DMS53 treated with DMSO at 0.1 percent for 48 hours (cell line): ENCODE results near the gene PCBP2.
"Not testable (repeated sequence)": the region's sequence is repeated elsewhere in the genome, so short reads cannot be mapped to it uniquely, and the experiment has no call there.

Experiments used
- DNase-seq: peaks from one replicate; lab custom pipeline; 2025; ENCODE audit not compliant: unreplicated experiment; lab: John Stamatoyannopoulos, UW

Gene PCBP2

DNA sequence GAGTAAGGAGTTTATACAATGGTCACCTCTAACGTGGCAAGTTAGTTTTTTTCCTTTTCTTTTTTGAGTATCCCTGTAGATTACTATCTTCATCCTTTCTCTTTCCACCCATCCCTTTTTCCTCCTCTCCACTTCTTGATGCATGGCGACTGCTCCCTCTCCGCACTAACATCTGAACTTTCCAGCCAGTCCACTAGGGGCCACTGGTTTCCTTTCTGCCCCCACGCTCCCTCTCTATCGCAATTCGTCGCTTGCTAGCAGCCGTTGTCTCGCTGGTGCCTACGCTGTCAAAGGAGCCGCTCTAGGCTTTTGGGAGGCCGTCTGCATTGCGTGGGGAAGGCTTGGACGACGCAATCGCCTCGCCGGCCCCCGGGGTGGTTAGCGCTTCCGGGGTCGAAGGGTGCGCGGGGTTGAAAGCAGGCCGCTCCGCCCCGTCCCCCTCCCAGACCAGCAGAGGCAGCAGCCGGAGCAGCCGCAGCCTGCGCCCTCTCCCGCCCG lies at the start of gene PCBP2:
Gene PCBP2 (plus strand): TSS at position 442 of the 498 bp plus-strand sequence. CDS start 2,699 bp downstream, outside the sequence.
- peak; percentile 98 for DNase-seq

DNA sequence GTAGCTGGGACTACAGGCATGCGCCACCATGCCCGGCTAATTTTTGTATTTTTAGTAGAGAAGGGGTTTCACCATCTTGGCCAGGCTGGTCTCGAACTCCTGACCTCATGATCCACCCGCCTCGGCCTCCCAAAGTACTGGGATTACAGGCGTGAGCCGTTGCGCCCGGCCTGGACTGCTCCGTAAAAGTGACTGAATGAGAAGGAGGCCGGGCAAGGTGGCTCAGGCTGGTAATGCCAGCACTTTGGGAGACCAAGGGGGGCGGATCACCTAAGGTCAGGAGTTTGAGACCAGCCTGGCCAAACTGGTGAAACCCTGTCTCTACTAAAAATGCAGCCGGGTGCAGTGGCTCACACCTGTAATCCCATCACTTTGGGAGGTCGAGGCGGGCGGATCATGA lies 49.6 kb upstream of the PCBP2 start:
- not testable (repeated sequence) for DNase-seq

DNA sequence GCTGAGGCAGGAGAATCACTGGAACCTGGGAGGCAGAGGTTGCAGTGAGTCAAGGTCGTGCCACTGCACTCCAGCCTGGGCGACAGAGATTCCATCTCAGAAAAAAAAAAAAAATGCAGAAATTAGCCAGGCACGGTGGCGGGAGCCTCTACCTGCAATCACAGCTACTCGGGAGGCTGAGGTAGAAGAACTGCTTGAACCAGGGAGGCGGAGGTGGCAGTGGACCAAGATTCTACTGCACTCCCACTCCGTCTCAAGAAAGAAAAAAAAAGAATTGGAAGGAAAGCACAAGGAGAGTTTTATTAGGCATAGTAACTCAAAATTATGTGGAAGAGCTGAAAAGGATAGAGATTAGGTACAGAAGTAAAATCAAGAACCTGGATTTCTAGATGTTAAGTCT lies 49.0 kb upstream of the PCBP2 start:
- no peak for DNase-seq

DNA sequence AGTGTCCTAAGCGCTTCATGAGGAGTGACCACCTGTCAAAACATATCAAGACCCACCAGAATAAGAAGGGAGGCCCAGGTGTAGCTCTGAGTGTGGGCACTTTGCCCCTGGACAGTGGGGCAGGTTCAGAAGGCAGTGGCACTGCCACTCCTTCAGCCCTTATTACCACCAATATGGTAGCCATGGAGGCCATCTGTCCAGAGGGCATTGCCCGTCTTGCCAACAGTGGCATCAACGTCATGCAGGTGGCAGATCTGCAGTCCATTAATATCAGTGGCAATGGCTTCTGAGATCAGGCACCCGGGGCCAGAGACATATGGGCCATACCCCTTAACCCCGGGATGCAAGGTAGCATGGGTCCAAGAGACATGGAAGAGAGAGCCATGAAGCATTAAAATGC lies 41.0 kb upstream of the PCBP2 start:
- no peak for DNase-seq

DNA sequence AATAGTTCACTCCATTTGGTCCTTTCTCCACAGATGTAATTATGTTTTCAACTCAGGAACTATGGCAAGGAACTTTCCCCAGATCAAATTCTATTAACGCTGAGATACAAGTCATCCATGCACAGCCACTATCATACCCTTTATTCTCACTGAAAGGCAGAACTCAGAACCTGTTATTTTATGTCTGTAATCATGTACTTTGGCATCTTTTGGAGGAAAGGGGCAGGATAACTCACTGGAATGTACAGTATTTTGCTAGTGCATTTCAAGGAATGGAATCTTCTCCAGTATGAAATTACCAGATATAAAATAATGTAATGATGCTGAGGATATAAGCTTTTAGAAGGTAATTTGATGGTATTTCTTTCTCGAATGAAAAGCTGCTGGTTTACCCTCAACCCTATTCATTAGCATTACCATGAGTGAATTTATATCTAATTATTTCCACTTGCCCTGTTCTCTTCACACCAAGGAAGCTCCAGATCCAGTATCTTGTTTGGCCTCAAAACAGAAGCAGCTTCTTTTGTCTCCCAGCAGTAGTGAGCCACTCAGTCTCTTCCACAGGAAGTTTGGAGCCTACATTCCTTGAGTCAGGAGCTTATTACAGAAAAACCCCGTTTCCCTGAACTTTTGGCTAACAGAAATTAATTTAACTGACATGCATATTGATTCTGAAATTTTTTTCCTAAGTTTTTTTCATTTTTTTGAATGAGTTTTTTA lies 38.3 kb upstream of the PCBP2 start:
- DNase-seq = no peak

DNA sequence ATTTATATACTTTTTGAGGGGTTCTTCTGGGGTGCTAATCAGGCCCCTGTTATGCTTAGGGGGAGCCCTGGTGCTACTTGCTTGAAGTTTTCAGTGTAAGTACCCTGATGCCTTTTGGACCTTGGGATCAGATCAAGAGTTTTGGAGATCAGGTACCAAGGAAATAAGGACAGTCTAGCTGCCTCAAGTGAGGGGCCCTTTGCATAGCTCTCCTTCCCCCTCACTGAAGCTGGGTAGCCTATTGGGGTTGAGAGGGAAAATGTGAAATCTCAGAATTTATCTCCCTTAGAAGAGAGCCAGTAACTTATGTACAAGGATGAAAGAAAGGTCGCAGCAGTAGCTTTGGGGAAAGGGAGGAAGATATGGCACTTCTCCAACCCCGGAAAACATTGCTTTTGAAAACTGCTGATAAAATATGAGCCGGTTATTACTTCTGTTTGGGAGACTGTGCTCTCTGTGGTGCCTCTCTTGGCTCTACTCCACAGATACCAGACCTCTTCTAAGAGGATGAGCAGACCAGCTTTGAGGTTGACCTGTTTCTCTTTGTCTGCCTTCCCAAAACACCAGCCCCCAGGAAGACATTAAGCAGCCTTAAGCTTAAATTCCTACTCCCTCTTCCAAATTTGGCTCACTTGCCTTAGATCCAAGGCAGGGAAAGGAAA lies 37.0 kb upstream of the PCBP2 start:
- no peak for DNase-seq

DNA sequence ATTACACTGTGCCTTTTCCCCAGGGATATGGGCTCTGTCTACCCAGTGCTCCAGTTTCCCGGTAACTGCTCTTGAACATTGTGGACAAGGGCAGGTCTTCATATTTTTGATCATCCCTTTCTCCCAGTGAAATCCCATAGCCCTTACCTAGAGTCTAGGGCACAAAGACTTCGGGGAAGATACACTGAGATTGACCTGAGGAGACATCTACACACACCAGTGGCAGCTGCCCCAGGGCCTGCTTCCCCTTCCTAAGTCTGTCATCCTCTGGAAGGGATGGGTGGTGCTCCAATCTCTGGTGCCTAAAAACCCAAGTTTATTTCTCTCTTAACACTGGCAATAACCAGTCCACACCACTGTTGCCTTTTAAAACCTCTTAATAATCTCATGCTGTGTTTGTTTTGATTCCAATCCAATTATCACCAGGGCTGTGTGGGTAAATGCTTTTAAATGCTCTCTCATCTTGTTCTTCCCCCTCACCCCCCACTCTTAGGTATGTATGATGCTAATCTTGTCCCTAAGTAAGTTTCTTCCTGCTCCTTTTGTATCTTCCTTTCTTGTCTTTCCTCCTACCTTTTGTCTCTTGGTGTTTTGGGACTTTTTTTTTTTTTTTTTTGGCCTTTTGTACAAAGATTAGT lies 36.0 kb upstream of the PCBP2 start:
- not testable (repeated sequence) for DNase-seq

DNA sequence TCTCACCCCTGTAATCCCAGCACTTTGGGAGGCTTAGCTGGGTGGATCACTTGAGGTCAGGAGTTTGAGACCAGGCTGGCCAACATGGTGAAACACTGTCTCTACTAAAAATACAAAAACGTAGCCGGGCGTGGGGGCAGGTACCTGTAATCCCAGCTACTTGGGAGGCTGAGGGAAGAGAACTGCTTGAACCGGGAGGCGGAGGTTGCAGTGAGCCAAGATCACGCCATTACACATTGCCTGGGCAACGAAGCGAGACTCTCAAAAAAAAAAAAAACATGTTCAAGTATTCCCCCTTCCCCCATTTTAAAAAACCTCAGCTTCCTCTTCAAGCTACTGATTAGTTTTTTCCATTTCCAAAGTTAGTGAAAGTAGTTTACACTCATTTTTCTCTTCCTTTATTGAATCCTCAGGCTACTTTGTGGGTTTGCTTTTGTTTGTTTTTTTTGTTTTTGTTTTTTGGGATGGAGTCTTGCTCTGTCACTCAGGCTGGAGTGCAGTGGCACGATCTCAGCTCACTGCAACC lies 34.5 kb upstream of the PCBP2 start:
- DNase-seq = not testable (repeated sequence)

DNA sequence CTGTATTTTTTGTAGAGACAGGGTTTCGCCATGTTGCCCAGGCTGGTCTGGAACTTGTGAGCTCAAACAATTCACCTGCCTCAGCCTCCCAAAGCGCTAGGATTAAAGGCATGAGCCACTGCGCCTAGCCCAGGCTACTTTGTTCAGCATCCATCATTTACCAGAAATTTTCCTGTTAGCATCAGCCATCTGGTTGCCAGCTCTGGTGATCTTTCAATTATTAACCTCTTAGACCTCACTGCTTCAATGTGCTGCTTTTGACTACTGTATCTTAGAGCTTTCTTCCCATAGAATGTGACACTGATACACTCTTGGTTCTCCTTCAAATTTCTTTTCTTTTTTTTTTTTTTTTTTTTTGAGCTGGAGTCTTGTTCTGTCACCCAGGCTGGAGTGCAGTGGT lies 33.7 kb upstream of the PCBP2 start:
- DNase-seq = no peak

DNA sequence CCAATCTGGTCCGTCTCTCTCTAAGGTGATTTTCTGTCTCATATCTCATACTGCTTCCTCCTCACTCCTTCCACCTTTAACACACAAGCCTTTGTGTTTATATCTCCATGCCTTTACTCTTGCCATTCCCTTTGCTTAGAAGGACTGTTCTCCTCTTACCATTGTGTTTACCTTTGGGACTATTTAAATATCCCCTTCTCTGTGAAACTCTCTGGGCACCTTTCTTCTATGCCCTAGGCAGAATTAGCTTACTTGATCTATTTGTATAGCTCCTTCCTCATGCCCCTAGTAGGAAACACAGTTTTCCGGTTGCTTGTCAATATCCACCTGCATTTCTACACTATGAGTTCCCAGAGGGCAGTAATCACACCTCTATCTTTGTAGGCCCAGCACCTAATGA lies 32.1 kb upstream of the PCBP2 start:
- no peak for DNase-seq

DNA sequence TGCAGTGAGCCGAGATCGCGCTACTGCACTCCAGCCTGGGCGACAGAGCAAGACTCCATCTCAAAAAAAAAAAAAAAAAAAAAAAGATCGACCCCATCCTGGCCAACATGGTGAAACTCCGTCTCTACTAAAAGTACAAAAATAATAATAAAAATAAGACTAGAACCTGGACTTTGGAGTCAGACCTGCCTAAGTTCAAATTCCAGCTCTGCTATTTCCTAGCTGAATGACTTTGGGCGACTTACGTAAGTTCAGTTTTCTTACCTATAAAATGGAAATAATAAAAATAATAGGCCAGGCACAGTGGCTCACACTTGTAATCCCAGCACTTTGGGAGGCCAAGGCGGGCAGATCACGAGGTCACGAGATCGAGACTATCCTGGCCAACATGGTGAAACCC lies 29.7 kb upstream of the PCBP2 start:
- DNase-seq = not testable (repeated sequence)

DNA sequence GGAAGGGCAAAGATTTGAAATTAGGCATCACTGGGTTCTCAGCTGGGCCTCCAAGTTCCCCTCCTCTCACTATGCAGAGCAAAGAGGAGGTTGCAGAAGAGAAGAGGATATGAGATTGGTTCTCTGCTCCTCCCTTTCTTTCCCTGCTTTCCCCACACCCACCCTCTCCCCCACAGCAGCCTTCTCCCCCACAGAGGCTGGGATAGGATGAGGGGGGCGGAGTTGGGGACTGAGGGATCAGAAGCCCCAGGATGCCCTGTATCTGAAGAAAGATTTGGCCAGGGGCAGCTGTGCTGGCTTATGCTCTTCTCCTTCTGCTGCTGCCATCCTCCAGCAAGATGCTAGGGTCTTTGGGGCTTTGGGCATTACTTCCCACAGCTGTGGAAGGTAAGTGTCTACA lies 28.3 kb upstream of the PCBP2 start, which contains the start of gene AMHR2:
Gene AMHR2 (plus strand): TSS at position 259 of the 400 bp plus-strand sequence. CDS start 80 bp downstream, at position 339.
- DNase-seq = no peak

DNA sequence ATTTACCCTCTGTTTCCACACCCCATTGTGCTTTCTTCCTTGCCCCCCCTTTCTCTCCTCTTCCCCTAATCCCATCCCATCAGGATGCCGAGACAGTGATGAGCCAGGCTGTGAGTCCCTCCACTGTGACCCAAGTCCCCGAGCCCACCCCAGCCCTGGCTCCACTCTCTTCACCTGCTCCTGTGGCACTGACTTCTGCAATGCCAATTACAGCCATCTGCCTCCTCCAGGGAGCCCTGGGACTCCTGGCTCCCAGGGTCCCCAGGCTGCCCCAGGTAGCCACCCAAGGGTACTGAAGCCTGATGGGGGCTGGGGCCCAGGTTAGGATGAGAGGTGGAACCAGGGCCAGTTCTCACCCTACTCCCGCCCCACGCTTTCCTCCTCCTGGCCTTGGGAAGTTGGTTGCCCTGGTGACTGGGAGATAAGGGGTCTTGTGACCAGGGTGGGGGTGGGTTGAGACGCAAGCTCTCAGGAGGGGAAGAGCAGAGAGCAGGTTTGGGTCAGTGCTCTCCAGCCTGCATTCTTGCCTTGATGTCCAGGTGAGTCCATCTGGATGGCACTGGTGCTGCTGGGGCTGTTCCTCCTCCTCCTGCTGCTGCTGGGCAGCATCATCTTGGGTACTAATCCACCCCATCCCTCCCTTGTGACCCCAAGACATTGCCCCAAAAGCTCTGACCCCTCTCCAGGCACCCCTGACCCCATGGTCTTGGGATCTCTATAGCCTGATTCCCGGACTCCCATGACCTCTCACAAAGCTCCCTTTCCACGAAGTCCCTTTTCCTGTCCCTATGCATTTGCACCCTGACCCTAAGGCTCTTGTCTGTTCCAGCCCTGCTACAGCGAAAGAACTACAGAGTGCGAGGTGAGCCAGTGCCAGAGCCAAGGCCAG lies 27.0 kb upstream of the PCBP2 start:
- no peak for DNase-seq

DNA sequence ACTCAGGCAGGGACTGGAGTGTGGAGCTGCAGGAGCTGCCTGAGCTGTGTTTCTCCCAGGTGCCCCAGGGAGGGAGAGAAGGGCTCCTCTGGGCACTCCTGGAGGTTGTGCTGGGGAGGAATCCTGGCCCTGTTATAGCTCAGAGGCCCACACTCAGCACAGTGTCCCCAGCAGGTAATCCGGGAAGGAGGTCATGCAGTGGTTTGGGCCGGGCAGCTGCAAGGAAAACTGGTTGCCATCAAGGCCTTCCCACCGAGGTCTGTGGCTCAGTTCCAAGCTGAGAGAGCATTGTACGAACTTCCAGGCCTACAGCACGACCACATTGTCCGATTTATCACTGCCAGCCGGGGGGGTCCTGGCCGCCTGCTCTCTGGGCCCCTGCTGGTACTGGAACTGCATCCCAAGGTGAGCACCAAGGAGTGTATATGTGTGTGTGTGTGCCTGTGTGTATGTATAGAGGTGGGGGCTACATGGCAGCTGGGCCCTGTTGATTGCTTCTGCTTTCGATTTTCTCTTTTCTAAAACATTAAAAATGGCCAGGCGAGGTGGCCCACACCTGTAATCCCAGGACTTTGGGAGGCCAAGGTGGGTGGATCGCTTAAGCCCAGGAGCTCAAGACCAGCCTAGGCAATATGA lies 26.3 kb upstream of the PCBP2 start:
- no peak for DNase-seq

DNA sequence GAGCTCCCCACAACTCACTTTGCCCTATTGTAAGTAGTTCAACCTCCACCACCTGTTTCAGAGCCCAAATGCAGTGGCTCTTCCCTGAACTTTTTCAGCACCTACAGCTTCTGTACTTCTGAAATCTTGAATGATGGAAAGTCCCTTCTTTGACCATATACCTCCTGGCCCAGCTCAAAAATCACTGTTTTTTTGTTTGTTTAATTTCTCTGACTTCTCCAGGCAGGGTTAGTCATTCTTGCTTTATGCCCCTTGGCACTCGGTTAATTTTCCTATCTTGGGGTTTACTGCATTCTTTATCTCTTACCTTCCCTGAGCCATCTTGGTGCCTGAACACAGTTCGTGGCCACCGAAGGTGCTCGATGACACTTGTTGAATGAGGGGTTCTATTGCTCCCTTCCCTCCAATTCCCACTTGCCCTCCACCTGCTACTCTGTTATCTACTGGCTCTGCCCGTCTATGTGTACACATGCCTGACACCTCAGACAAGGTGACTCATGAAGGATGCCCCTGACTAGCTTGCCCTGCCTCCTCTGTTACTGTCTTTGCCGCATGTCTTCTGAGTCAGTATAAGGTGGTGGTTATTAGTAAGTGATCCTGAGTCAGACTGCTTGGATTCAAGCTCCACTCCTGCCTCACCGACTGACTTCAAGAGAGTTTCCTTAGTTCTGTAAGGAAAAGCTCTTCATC lies 23.9 kb upstream of the PCBP2 start:
- DNase-seq = peak; percentile 62

DNA sequence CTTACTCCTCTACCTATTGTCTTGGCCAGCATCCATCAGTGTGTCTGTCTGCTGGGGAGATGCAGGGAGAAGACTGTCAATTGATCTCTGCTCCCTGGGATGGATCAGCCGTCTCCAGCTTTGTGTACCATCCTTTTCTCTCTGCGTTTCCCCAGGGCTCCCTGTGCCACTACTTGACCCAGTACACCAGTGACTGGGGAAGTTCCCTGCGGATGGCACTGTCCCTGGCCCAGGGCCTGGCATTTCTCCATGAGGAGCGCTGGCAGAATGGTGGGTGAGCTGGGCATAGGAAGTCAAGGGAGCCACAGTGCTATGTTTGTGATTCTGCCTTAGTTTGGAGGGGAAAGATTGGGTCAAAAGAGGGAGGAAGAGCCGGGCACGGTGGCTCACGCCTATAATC lies 23.2 kb upstream of the PCBP2 start:
- no peak for DNase-seq

DNA sequence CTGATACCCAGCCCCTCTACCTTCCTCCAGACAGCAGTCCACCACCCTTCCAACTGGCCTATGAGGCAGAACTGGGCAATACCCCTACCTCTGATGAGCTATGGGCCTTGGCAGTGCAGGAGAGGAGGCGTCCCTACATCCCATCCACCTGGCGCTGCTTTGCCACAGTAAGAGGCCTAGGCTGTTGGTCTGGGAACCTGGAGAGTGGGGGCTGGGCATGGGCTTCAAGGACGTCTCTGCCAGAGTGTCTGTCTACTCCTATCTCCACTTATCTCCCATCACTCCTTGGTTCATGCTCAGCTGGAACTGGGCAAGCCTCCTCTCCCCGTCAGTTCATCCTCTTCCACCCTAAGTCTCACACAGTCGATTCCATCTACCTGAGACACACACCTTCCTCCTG lies 21.8 kb upstream of the PCBP2 start:
- no peak for DNase-seq

DNA sequence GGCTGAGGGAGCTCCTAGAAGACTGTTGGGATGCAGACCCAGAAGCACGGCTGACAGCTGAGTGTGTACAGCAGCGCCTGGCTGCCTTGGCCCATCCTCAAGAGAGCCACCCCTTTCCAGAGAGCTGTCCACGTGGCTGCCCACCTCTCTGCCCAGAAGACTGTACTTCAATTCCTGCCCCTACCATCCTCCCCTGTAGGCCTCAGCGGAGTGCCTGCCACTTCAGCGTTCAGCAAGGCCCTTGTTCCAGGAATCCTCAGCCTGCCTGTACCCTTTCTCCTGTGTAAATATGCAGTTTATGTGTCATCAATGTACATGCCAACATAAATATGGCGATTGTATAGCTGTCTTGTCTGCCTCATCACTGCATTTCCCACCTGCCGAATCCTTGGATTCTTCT lies 20.7 kb upstream of the PCBP2 start:
- DNase-seq = peak; percentile 24

DNA sequence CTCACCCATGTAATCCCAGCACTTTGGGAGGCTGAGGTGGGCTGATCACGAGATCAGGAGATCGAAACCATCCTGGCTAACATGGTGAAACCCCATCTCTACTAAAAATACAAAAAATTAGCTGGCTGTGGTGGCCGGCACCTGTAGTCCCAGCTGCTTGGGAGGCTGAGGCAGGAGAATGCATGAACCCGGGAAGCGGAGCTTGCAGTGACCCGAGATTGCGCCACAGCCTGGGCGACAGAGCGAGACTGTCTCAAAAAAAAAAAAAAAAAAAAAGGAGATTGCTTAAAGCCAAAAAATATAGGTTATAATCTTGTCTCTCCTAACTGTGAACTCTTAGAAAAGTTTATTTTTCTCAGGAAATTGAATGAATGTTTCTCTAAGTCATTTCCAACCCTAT lies 16.6 kb upstream of the PCBP2 start:
- DNase-seq = not testable (repeated sequence)

DNA sequence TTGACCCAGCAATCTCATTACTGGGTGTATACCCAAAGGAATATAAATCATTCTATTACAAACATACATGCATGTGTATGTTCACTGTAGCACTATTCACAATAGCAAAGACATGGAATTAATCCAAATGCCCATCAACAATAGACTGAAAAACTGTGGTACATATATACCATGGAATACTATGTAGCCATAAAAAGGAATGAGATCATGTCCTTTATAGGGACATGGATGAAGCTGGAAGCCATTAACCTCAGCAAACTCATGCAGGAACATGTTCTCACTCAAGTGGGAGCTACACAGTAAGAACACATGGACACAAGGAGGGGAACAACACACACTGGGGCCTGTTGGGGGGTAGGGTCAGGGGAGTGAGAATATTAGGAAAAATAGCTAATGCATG lies 12.3 kb upstream of the PCBP2 start:
- DNase-seq = not testable (repeated sequence)
